CD14-positive monocyte (primary cell): Measurements from ENCODE around the gene INPP5K. TPM values are rescaled to one million over a fixed set of nuclear protein-coding genes. Genes with fewer than 3 reads are reported as not detected.

Experiments used
- DNase-seq, 3 donors: peaks; one replicate each; pipeline ENCODE4 v3.0.0-alpha.2; 2011 to 2022
- H2AFZ ChIP-seq: 2 replicates; pipeline ENCODE4 v1.6.0; 2012; ENCODE audit warnings: mild to moderate bottlenecking, low read depth, low read length, inconsistent platforms; ENCODE audit not compliant: insufficient read depth, poor library complexity, severe bottlenecking
- H3K27ac ChIP-seq, 2 donors: 1 replicate in 1 of 2; 2 replicates in 1 of 2; pipeline ENCODE4 v1.5.1; 2012 to 2013; ENCODE audit warnings: low read length in 2 of 2, control low read depth in 1 of 2, inconsistent platforms in 1 of 2, low read depth in 1 of 2, mild to moderate bottlenecking in 1 of 2
- H3K27me3 ChIP-seq, 2 donors: one replicate each; pipeline versions ENCODE4 v1.6.0 to v1.6.1; 2011 to 2013; ENCODE audit warnings: low read length in 2 of 2; ENCODE audit not compliant: control insufficient read depth in 2 of 2, insufficient read depth in 2 of 2
- H3K36me3 ChIP-seq, 2 donors: replicated peaks in 1 of 2; 1 replicate in 1 of 2; 2 replicates in 1 of 2; pipeline versions ENCODE4 v1.5.1 to v1.6.1; 2012 to 2013; ENCODE audit warnings: low read length in 2 of 2, control low read depth in 1 of 2, inconsistent platforms in 1 of 2, mild to moderate bottlenecking in 1 of 2; ENCODE audit not compliant: insufficient read depth in 2 of 2, control insufficient read depth in 1 of 2
- H3K4me1 ChIP-seq, 2 donors: 1 replicate in 1 of 2; 2 replicates in 1 of 2; pipeline versions ENCODE4 v1.5.1 to v1.6.1; 2012 to 2013; ENCODE audit warnings: low read length in 2 of 2, control low read depth in 1 of 2, inconsistent platforms in 1 of 2, mild to moderate bottlenecking in 1 of 2, moderate library complexity in 1 of 2; ENCODE audit not compliant: insufficient read depth in 2 of 2, control insufficient read depth in 1 of 2
- H3K4me2 ChIP-seq: replicated peaks from 2 replicates; pipeline ENCODE3; 2012; ENCODE audit warnings: low read length, moderate library complexity, mild to moderate bottlenecking; ENCODE audit not compliant: poor library complexity, severe bottlenecking; ENCODE audit errors: extremely low read depth
- H3K4me3 ChIP-seq, 3 experiments: fragments of 200-600 bp in 1 of 3; sonication (generic) in 1 of 3; replicated peaks in 1 of 3; 1 replicate in 2 of 3; 2 replicates in 1 of 3; pipeline ENCODE4 v1.5.1; 2011 to 2013; ENCODE audit warnings: low read length in 3 of 3, mild to moderate bottlenecking in 3 of 3, control low read depth in 2 of 3, low read depth in 2 of 3, inconsistent platforms in 1 of 3, moderate library complexity in 1 of 3
- H3K79me2 ChIP-seq: 2 replicates; pipeline ENCODE4 v1.6.0; 2012; ENCODE audit warnings: mild to moderate bottlenecking, control low read depth, inconsistent platforms, low read length, moderate library complexity; ENCODE audit not compliant: insufficient read depth
- H3K9ac ChIP-seq: 2 replicates; pipeline ENCODE4 v1.6.0; 2017; ENCODE audit warnings: low read length, mild to moderate bottlenecking; ENCODE audit not compliant: insufficient read depth, poor library complexity, severe bottlenecking
- H3K9me3 ChIP-seq, 2 donors: replicated peaks in 1 of 2; 1 replicate in 1 of 2; 2 replicates in 1 of 2; pipeline versions ENCODE4 v1.5.1 to v1.6.1; 2012 to 2013; ENCODE audit warnings: low read length in 2 of 2, control low read depth in 1 of 2; ENCODE audit not compliant: control insufficient read depth in 1 of 2, insufficient read depth in 1 of 2
- H4K20me1 ChIP-seq: 2 replicates; pipeline ENCODE4 v1.6.0; 2012; ENCODE audit warnings: mild to moderate bottlenecking, low read length, control low read depth, moderate library complexity; ENCODE audit not compliant: insufficient read depth
- H3K27ac Mint-ChIP-seq, 7 donors: one replicate each; pipeline ENCODE4 v1.8.0; 2020; ENCODE audit warnings: mild to moderate bottlenecking in 7 of 7, mixed read lengths in 7 of 7, moderate library complexity in 6 of 7, inconsistent platforms in 2 of 7
- H3K27me3 Mint-ChIP-seq, 3 donors: one replicate each; pipeline ENCODE4 v1.8.0; 2021 to 2022; ENCODE audit warnings: low read depth in 3 of 3, mild to moderate bottlenecking in 3 of 3, mixed read lengths in 3 of 3, moderate library complexity in 3 of 3, inconsistent platforms in 1 of 3
- H3K36me3 Mint-ChIP-seq, 2 donors: one replicate each; pipeline ENCODE4 v1.8.0; 2020; ENCODE audit warnings: mixed read lengths in 2 of 2, inconsistent platforms in 1 of 2, mild to moderate bottlenecking in 1 of 2
- H3K4me1 Mint-ChIP-seq: one replicate; pipeline ENCODE4 v1.8.0; 2020; ENCODE audit warnings: mild to moderate bottlenecking, mixed read lengths
- H3K4me3 Mint-ChIP-seq, 2 donors: one replicate each; pipeline ENCODE4 v1.8.0; 2020; ENCODE audit warnings: mild to moderate bottlenecking in 2 of 2, mixed read lengths in 2 of 2, moderate library complexity in 1 of 2
- H3K9me3 Mint-ChIP-seq, 7 donors: one replicate each; pipeline ENCODE4 v1.8.0; 2020 to 2022; ENCODE audit warnings: mixed read lengths in 7 of 7, mild to moderate bottlenecking in 6 of 7, moderate library complexity in 6 of 7, inconsistent platforms in 2 of 7
- WGBS: methylation state at CpG from one replicate; pipeline ENCODE4 v1.1.5; 2013; ENCODE audit warnings: missing lambda C conversion rate; ENCODE audit not compliant: insufficient coverage; 5-methylcytosine and 5-hydroxymethylcytosine counted together
- intact Hi-C, 2 donors: fragments of 100-400 bp; cut with micrococcal nuclease; formaldehyde crosslinking; loops; one replicate each; pipeline versions ENCODE4 v1.15.0 to v1.15.1; 2023
- polyA plus RNA-seq, 3 donors: library from polyadenylated mRNA; depleted of rRNA in 1 of 3; unstranded in 2 of 3; stranded (reverse) in 1 of 3; fragments of 300-500 nt in 2 of 3; fragments of >200 nt in 1 of 3; fragmentation: Illumina TruSeq in 2 of 3; gene quantifications; 1 replicate in 2 of 3; 2 replicates in 1 of 3; pipeline ENCODE4 v1.2.3, GENCODE V29; 2012 to 2021
- TF ChIP-seq, protein P1 (sequence below): fragments of 200-600 bp; IDR thresholded peaks from one replicate; pipeline ENCODE4 v1.8.0; 2022; ENCODE audit warnings: antibody characterized with exemption, mild to moderate bottlenecking

The INPP5K gene
- polyA plus RNA-seq, 3 donors = 50.3 to 58.7 (median 53.0) TPM

DNA sequence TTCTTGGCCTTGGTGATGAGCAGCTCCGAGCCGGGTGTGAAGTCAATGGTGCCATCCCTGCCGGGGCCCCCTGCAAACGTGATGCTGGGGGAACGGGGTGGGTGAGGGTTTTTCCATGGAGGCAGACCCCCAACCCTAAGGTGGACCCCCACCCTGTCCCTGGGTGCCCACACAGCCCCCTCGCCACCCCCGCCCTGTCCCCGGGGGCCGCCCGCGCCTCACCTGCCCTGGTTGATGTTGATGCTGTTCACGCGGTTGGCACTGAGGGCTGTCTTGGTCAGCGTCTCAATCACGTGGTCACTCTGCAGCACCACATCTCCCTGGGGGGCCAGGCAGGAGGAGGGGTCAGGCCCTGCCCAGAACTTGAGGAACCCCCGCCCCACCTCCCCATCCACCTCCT is 49.2 kb downstream of the INPP5K start:
- H2AFZ ChIP-seq = no peak overlapping the region
- H3K27me3 ChIP-seq = peaks cover 0 to 52% of the 10 kb centered on the region in 2 donors
- Mint-ChIP-seq H3K27ac (peak overlapping the region in 1 of 7 donors; percentile 41), H3K9me3 (peaks cover 0 to 12% (median 9%) of the 10 kb centered on the region in 7 donors), H3K4me3 (no peak overlapping the region), H3K36me3 (peaks cover 19 to 20% of the 10 kb centered on the region in 2 donors), H3K27me3 (peaks cover 31 to 70% (median 57%) of the 10 kb centered on the region in 3 donors), H3K4me1 (peaks cover 45% of the 10 kb centered on the region)
- H3K9ac ChIP-seq = no peak overlapping the region
- H4K20me1 ChIP-seq = peaks cover 9% of the 10 kb centered on the region
- H3K79me2 ChIP-seq = no peaks in the 10 kb centered on the region
- H3K36me3 ChIP-seq = no peaks in the 10 kb centered on the region
- WGBS = 91% methylated on average over 4 of the region's 16 CpGs
- H3K4me3 ChIP-seq = no peak overlapping the region
- H3K4me2 ChIP-seq = no peak overlapping the region
- H3K9me3 ChIP-seq = peaks cover 0 to 7% of the 10 kb centered on the region in 2 donors
- peaks cover 49 to 54% of the 10 kb centered on the region in 2 donors for H3K4me1 ChIP-seq
- H3K27ac ChIP-seq = no peak overlapping the region
- intact Hi-C loops = no loop called here
- no peak for DNase-seq
- TF ChIP-seq, protein P1, sequence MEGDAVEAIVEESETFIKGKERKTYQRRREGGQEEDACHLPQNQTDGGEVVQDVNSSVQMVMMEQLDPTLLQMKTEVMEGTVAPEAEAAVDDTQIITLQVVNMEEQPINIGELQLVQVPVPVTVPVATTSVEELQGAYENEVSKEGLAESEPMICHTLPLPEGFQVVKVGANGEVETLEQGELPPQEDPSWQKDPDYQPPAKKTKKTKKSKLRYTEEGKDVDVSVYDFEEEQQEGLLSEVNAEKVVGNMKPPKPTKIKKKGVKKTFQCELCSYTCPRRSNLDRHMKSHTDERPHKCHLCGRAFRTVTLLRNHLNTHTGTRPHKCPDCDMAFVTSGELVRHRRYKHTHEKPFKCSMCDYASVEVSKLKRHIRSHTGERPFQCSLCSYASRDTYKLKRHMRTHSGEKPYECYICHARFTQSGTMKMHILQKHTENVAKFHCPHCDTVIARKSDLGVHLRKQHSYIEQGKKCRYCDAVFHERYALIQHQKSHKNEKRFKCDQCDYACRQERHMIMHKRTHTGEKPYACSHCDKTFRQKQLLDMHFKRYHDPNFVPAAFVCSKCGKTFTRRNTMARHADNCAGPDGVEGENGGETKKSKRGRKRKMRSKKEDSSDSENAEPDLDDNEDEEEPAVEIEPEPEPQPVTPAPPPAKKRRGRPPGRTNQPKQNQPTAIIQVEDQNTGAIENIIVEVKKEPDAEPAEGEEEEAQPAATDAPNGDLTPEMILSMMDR = no peak

DNA sequence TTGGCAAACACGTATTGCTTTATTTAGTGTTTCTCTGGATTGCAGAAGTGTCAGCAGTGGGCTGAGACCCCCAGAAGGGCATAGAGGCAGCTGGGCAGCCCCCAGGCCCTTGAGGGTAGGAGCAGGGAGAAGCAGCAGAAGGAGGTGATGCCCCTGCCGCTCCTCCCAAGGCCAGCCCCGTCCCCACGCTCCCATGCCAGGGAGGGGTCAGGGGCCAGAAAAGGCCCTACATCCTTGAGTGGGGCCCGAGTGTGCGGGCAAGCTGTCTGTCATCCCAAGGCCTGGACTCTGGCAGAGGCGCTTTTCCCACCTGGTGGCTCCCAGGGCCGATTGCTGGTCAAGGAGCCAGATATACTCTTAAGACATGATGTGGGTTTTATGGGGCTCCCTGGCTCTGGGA is 52.2 kb downstream of the INPP5K start:
- peaks cover 69 to 72% of the 10 kb centered on the region in 2 donors for H3K4me1 ChIP-seq
- peaks cover 65% of the 10 kb centered on the region for H3K4me1 Mint-ChIP-seq
- H3K9me3 ChIP-seq = peaks cover 0 to 7% of the 10 kb centered on the region in 2 donors
- no peak overlapping the region for H3K4me3 ChIP-seq
- WGBS = 97% methylated on average over 6 of the region's 8 CpGs
- H2AFZ ChIP-seq = no peak overlapping the region
- H3K27ac ChIP-seq = no peak overlapping the region
- no peaks in the 10 kb centered on the region for H3K79me2 ChIP-seq
- TF ChIP-seq, protein P1 = no peak
- no peak for DNase-seq
- peaks cover 9% of the 10 kb centered on the region for H4K20me1 ChIP-seq
- H3K4me3 Mint-ChIP-seq = peak overlapping the region in 1 of 2 donors; percentile 88
- peak overlapping the region in 1 of 7 donors; percentile 97 for H3K27ac Mint-ChIP-seq
- H3K4me2 ChIP-seq = no peak overlapping the region
- intact Hi-C loops = loop anchor here in 1 of 2 donors (5.0 kb wide), 1 partner anchor 62 kb away; the partner anchor contains the start of gene YWHAE
- H3K36me3 ChIP-seq = no peaks in the 10 kb centered on the region
- H3K9me3 Mint-ChIP-seq = peaks cover 0 to 14% (median 6%) of the 10 kb centered on the region in 7 donors
- peaks cover 13 to 14% of the 10 kb centered on the region in 2 donors for H3K36me3 Mint-ChIP-seq
- H3K9ac ChIP-seq = no peak overlapping the region
- H3K27me3 Mint-ChIP-seq = peaks cover 32 to 65% (median 54%) of the 10 kb centered on the region in 3 donors
- H3K27me3 ChIP-seq = peaks cover 2 to 35% of the 10 kb centered on the region in 2 donors
